H4 (cell line): ENCODE results near the gene GP1BB. TPM values are rescaled to one million over a fixed set of nuclear protein-coding genes. Genes with fewer than 3 reads are reported as not detected.

Source experiments
- DNase-seq: peaks from one replicate; pipeline ENCODE4 v3.0.0-alpha.2; 2015; ENCODE audit warnings: low spot score
- total RNA-seq: library from RNA; depleted of rRNA; stranded (reverse); fragments of >200 nt; shearing (Covaris generic); gene quantifications from 2 replicates; pipeline ENCODE4 v1.2.3, GENCODE V29; 2014

The GP1BB gene
- total RNA-seq, 1 experiment from 2014 or later = 1.3 TPM

DNA sequence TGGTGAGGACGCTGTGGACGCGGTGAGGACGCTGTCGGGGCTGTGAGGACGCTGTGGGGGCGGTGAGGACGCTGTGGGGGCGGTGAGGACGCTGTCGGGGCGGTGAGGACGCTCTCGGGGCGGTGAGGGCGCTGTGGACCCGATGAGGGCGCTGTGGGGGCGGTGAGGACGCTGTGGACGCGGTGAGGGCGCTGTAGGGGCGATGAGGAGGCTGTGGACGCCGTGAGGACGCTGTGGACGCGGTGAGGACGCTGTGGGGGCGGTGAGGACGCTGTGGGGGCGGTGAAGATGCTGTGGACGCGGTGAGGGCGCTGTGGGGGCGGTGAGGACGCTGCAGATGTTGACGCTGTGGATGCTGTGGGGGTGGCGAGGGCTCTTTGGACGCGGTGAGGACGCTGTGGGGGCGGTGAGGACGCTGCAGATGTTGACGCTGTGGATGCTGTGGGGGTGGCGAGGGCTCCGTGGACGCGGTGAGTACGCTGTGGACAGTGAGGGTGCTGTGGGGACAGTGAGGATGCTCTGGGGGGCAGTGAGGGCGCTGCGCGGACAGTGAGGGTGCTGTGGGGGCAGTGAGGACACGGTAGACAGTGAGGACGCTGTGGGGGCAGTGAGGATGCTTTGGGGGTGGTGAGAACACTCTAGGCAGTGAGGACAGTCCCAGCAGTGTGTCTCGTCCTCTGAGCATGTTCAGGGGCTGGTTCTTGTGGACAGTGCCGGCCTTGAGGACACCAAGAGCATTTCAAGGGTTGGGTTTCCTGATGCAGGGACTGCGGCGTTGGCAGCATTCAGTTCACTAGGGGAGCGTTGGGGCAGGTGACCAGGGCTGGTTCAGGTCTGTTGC lies 4.2 kb downstream of the GP1BB start:
- DNase-seq = no peak

DNA sequence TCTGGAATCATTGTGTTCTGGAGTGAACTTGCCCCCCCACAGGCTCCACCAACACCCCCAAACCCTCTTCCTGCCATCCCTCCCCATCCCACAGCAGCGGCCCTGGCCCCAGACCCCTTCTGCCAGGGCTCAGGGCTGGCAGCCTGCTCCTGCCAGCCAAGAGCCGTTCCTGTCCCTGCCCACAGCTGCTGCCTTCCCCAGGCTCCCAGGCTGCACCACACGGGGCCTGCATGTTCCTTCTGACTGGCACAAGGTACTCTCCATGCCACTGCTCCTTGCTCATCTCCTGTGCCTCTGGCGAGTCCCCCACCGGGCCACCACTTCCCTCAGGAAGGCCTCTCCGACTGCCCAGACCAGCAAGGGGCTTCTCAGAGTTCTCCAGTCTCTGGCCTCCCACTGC lies 4.9 kb downstream of the GP1BB start:
- DNase-seq = no peak

DNA sequence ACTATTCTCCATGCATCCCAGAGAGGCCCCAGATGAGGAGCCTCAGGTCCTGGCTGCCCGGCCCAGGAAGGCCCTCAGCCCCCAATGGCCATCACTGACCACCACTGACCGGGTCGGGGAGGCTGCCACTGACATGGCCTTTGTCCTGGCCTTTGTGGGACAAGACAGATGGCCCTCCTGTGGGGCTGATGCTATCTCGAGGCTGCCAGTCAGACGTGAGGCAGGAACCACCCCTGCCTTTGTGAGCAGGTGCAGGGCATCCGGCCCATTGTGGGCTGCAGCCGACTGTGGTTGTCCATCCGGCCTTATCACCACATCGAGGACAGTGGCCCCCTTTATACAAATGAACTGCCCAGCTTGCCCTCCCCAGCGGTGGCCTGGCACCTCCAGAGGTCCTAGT lies 5.5 kb downstream of the GP1BB start:
- no peak for DNase-seq

DNA sequence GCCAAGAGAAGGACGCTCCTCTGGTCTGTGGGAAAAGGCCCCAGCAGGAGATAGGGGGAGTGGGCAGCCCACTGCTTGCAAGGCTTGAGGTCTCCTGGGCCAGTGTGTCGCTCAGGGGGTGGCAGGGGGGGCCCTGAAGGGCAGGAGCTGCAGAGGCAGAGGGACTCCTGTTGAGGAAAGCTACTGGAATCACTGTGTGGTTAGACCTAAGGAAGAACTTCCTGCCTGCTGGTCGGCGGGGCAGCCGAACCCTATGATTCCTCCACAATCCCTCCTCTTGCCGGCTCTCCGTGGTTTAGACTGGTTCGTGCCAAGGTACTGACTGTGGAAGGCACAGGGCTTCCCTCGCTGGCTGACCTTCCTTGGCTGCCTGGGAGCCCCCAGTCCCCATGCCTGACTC lies 6.2 kb downstream of the GP1BB start:
- no peak for DNase-seq

DNA sequence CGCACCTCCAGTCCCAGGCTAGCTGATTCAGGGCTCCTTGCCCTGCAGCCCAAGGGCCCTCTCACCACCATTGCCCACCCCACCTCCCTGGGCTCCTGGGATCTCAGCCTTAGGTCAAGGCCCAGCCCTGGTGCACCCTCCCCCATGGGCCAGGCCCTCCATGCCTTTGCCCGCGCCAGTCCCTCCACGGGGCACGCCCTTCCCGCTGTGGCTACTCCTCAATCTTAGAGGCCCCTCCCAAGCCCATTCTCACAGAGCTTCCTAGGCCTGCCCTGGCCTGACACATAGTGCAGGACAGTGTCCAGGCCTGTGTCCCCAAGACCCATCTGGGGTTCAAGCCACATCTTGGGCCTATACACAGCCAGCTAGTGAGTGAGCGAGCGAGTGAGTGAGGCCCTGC lies 6.9 kb downstream of the GP1BB start:
- no peak for DNase-seq

DNA sequence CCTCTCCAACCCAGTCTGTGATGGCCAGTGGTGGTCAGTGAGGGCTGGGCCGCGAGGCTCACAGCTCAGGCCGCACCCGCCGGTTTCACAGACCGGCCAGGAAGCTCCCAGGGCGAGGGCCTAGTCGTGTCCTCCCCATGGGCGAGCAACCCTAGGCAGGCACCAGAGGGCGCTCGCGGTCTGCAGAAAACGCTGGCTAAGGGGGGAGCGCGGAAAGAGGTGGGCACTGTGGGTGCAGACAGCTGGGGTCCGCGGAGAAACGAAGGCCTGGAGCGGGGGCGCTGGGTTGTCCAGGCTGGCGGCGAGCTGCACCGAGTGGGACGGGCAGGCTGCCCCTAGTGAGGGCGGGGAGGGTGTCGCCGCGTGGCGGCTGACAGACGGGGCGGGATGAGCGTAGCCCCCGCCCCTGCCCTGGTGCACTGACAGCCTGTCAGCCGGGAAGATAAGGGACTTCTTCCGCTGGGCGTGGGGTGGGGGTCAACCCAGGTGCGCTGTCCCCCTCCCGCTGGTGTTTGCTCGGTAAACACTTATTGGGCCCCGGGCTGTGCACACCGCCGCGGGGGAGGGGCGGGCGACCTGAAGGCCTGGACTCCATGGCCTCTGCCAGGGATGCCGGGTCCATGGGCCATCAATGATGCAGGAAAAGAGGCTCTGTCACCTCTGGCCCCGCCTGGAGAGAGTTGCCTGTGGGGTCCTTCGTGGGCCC lies 7.5 kb downstream of the GP1BB start:
- DNase-seq = peak; percentile 42

DNA sequence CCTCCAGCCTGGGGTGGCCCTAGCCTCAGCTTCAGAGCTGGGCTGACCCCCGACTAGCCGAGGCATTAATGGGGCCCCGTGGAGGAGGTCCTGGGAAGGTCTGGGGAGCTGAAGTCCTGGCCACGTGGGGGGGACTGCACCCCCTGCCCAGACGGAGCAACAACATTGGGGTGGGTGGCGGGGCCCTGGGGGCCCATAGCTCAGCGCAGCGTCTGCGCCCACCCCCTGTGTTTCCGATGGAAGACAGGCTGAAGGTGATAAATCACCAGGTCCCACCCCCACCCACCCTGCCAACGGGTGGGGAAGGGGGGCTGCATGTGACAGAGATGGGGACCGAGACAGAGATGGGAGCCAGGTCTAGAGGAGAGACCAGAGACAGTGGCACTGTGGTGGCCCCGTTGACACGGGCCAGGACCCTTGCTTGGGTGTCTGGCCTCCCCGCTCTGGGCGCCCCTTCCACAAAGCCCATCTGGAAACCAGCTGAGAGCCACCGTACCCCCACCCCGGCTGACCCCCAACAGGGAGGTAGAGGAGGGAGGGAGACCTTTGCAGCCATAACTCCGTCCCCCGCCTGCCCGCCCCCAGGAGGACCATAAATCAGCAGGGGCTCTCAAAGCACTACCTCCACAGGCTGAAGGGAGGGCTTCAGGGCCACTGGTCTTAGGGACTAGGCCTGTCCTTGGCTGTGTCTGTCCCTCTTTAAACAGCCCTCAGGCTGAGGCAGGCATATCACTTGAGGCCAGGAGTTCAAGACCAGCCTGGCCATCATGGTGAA lies 8.2 kb downstream of the GP1BB start:
- no peak for DNase-seq

DNA sequence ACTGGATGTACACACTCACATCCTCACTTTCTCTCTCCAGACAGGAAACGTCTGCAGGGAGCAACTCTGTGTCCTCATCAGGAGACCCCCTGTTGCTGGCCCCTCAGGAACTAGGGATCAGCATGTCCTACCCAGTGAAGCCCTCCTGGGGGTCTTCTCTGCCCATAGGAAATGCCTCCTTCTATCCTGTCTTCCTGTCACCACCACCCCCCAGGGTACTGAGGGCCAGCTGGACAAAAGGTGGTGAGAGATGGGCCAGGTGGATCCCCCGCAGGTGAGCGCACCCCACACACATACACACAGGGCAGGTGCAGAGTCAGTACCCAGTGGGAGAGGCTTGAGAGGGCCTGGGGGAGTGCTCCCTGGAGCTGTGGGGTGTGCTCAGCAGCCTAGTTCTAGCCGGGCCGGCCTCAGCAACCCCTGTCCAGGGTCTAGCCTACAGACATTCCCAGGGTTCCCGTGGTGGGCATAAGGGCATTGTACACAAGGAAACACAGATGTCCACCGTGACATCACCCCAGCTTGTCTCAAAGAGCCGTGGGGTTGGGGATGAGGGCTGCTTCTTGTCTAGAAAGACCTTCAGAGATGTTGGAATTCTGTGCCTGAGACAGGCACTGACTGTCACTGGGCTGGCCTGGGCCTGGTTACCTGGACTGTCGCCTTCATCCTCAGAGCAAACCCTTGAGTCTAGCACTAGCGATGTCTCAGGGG lies 9.2 kb downstream of the GP1BB start:
- no peak for DNase-seq

DNA sequence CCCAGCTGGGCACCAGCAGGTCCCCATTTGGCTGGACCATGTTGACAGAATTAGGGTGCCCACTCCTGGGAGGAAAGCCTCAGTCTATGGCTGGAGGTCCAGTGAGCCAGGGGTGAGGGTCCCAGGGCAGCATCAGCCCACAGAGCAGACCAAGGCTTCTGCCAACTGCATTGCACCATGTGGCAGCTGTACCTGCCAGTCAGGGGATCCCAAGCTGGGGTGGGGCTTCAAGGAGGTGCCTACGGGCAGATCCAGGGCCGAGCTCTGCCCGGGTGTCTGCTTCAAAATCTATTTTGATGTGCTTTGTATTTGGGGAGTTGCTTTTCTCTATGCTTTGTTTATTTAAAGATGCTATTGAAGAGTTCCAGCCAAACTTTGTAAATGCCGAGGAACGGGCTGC lies 10.4 kb downstream of the GP1BB start:
- DNase-seq = no peak

DNA sequence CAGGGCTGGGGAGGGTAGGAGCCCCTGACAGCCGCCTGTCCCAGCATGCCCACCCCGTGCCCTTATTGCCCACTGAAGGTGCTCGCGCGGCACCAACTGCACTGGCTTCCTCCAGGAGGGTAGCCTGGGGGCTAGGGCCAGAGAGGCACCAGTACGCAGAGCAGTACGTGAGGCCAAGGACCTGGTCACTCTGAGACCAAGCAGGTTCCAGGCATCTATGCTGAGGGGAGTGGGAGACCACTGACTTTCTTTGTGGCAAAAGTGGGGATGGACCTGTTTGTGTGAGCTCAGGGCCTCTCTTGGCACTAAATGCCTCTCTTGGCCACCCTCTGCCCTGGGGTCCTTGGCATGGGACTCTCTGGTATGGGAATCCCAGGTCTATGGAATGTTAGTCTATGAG lies 10.8 kb downstream of the GP1BB start:
- no peak for DNase-seq

DNA sequence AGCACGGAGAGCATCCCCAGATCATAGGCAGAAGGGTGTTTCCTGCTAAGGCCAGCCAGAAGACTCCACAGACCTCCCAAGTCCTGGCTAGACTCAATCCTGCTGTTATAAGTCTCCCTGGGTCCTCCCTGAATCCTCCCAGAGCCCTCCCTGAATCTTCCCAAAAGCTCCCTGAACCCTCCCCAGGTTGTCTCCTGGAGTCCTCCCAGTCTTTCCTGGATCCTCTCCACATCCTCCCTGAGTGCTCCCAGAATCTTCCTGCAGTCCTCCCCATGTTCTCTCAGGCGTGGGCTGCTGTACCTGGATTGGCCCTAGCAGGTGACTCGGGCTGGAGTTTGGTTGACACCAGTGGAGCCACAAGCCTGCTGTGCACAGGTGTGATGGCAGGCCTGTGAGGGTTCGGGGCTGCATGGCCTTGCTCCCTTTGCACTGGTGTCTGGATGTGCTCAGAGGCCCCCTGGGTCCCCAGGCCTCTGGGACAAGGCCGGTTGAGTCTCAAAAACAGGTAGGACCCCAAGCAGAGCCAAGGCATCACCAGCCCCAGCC lies 11.6 kb downstream of the GP1BB start:
- no peak for DNase-seq

DNA sequence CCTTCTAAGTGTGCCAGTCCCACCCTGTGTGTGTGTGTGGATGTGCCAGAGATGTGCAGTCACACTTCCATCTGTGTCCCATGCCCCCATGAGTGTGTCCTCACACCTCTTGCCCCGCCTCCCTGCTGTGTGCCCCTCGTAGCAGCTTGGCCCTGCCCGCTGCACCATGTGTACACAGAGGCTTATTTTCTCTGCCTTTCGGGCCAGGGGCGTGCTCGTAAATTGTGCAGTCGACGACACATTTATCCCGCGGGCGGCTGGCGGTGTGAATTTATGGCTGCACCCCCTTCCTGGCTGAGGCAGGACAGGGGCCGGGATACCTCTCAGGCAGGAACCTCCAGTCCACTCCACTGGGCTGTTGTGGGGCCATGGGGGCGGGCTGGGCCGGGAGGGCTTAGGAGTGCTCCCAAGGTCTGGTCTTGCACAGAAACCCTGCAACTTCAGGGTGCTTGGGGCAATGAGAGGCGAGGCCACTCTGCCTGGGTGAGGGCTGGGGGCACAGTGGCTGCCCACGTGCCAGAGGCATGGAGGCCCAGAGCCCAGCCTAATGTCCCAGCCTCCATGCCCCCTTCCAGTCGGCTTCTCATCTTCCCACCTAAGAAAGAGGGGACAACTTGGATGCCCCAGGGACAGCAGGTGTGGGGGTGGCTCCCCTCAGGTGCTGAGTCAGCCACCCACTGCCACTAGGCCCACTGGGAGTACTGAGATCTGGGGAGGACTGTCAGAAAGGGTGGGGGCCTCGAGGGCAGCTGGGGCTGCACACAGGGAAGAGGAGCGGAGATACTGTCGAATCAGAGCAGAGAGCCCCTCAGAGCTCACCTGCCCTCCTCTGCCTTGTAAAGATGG lies 12.5 kb downstream of the GP1BB start:
- no peak for DNase-seq

DNA sequence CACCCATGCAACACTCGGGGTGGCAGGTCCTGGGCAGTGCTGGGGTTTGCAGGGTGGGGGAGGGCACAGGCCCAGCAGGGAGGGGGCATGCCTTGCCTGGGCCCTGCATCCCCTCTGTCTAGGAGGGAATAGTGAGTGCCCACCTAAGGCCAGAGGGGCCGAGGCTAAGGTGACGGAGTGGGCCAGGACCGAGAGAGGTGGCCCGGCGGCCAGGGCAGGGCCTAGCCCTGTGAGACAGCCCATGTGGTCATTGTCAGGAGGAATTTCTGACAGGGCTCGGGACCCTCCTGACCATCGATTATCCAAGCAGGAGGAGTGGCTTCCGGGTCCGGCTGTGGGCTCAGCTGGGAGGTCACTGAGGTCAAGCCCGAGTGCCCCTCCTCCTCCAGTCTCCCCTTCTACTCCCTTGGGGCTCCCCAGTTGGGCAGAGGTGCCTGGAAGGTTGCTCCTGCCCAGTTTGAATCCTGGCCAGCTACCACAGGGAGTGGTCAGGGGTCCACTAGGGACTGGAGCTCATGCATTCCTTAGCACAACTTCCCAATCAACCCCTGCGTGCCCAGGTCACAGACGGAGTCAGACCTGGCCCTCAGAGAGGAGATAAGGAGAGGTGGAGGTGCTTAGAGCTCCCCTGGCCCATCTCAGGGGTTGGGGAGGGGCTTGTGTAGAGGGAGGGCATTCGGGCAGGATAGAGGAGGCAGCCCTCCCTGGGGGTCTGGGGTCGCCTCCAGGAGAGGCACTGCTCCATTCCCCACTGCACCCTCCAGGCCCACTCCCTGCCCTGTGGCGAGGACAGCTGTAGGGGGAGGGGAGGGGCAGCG lies 14.7 kb downstream of the GP1BB start:
- DNase-seq = no peak

DNA sequence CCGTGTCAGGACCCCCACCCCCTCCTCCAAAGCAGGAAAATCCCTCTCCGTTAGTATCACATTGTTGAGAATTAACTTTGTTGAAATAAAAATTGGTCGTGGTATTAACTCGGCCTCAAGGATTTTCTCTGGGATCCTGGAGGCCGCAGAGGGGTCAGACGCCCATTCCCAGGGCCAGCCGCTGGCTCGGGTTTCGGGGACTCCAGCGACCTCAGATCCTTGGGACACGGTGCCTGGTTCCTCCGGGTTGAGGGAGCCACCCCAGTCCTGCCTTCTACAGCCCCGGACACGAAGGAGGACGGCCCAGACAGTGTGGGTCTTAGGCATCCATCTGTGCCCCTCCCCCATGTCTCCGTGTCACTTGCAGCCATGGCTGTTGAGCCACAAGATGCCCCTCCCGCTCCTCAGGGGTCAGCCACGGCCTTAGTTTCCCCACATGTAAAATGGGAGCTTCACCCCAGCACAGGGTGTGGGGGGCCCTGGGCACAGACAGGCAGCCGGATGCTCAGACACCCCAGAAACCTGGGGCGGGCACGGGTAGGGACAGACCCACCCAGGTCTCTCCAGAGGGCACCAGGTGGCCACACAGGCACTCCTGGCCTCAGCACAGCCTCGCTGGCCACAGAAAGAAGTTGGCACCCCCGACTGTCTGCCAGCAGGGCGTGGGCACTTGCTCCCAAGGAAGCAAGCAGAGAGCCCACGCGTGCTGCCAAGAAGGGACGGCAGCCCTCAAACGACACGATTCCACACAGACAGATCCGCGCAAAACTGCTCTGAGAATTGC lies 15.5 kb downstream of the GP1BB start:
- no peak for DNase-seq

DNA sequence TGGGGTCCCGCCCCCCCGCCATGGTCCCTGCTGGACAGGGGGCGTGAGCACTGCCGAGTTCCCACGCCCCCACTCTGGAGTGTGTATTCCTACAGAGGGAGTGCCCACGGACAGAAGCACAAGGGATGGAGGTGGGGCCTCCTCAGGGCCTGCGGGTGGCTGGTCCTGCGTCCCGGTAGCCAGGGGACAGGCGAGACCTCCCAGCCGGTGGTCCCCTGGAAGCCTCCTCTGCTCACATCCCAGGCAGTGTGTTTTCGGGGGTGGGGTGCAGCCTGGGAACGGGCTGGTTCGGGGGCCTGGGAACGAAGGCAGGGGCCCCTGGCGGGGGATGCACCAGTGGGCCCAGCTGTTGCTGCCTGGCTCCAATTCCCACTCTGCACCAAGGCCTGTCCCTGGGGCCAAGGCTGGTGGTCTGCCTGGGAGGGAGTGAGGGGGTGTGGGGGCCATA lies 16.1 kb downstream of the GP1BB start:
- DNase-seq = no peak

DNA sequence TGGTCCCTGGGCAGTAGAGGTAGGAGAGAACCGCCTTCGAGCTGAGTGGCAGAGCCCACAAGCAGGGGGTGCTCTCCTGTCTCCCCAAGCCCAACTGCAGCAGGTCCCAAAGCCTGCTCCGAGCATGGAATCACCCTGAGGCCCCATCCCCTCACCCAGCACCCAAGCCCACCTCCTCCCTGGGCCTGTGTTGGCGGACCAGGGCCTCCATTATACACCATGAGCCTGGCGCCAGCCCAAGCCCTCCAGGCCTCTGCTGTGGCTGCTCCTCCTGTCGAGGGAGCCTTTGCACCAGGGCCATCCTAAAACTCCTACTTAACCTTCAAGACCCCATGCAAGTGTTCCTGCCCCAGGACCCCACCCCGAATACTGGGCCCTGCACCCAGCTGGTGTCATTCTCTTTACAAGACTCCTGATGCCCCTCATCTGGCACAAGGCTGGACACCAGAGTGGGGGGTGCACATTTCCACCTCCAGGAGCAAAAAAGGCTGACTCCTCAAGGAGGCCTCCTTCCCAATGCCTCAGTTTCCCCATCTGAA lies 16.6 kb downstream of the GP1BB start:
- DNase-seq = no peak

DNA sequence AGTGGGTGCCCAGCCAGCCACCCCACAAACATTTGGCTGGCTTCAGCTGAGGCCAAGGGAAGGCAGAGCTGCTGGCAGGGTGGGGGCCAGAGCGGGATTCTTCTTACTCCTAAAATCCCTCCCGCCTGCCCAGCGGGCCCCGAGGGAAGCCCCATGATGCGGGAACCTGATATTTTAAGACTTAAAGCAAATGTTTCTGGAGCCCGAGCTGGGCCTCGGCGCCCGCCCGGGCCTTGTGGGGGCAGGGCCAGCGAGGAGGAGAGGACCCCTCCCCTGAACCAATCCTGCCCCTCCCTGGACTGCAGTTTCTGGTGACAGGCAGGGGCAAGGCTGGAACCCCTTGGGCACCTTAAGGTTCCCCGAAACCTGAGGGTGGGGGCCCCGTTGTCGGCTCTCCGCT lies 17.2 kb downstream of the GP1BB start:
- DNase-seq = no peak

DNA sequence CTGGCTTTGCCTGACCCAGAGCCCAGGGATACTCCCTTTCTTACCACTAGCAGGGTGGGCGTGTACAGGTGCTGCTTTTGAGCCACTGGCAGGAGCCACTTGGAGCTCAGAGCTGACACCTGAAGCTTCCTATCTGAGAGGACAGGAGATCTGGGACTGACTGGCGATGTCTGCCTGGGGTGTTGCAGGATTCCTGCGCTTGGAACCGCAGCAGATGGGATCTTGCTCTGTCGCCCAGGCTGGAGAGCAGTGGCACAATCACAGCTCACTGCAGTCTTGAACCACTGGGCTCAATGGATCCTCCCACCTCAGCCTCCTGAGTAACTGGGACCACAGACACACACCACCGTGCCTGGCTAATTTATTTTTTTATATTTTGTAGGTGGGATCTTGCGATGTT lies 17.7 kb downstream of the GP1BB start:
- no peak for DNase-seq
